ENCODE measurements around the gene GFM1.

DNA sequence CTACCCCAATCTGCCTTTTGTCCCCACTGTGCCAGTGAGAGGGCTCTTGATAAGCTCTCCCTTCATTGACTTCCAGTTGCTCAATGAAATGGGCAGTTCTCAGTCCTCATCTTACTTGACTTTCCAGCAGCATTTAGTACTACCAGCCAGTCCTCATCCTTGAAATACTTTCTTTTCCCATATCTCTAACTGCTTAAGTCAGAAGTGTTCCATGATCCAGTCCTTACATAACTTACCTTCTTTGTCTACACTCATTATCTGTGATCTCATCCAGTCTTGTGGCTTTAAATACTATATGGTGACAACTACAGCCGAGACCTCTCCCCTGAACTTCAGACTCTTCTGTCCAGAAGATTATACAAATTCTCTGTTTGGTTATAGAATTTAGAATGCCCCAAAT, 59.2 kb downstream of the GFM1 start:
- TF ChIP-seq EZH2 (IDR thresholded peaks at IDR 0.05) (no peak), EZH2phosphoT487 (IDR thresholded peaks at IDR 0.05) (no peak)
- TF ChIP-seq, protein P1, sequence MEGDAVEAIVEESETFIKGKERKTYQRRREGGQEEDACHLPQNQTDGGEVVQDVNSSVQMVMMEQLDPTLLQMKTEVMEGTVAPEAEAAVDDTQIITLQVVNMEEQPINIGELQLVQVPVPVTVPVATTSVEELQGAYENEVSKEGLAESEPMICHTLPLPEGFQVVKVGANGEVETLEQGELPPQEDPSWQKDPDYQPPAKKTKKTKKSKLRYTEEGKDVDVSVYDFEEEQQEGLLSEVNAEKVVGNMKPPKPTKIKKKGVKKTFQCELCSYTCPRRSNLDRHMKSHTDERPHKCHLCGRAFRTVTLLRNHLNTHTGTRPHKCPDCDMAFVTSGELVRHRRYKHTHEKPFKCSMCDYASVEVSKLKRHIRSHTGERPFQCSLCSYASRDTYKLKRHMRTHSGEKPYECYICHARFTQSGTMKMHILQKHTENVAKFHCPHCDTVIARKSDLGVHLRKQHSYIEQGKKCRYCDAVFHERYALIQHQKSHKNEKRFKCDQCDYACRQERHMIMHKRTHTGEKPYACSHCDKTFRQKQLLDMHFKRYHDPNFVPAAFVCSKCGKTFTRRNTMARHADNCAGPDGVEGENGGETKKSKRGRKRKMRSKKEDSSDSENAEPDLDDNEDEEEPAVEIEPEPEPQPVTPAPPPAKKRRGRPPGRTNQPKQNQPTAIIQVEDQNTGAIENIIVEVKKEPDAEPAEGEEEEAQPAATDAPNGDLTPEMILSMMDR (IDR thresholded peaks at IDR 0.05): no peak
